Right lobe of liver (tissue), 6 donors: ENCODE results near the gene HTATSF1. TPM values are rescaled to one million over a fixed set of nuclear protein-coding genes. Genes with fewer than 3 reads are reported as not detected.

ENCODE experiments used
- ATAC-seq, 4 donors: fragments of 200-7000 bp; cut with Tn5 transposase; one replicate each; pipeline ENCODE4 v1.9.1; 2020; ENCODE audit warnings: mild to moderate bottlenecking in 4 of 4, moderate library complexity in 4 of 4
- DNase-seq, 3 donors: peaks; one replicate each; pipeline ENCODE4 v3.0.0-alpha.2; 2020
- H3K27ac ChIP-seq, 3 donors: fragments of 200-600 bp; one replicate each; pipeline ENCODE4 v1.8.0; 2022
- H3K27me3 ChIP-seq, 2 donors: fragments of 200-600 bp; one replicate each; pipeline ENCODE4 v1.8.0; 2022
- H3K36me3 ChIP-seq, 4 donors: fragments of 200-600 bp; sonication (generic) in 1 of 4; one replicate each; pipeline versions ENCODE4 v1.5.1 to v1.8.0; 2017 to 2022; ENCODE audit warnings: control low read depth in 1 of 4
- H3K4me1 ChIP-seq, 4 donors: fragments of 200-600 bp; sonication (generic) in 1 of 4; one replicate each; pipeline versions ENCODE4 v1.5.1 to v1.8.0; 2017 to 2022; ENCODE audit warnings: control low read depth in 1 of 4
- H3K4me3 ChIP-seq, 3 donors: fragments of 200-600 bp; one replicate each; pipeline ENCODE4 v1.8.0; 2022
- H3K9me3 ChIP-seq, 4 donors: fragments of 200-600 bp; sonication (generic) in 1 of 4; one replicate each; pipeline versions ENCODE4 v1.5.1 to v1.8.0; 2017 to 2022; ENCODE audit warnings: control low read depth in 1 of 4
- POLR2A ChIP-seq: fragments of 450-650 bp; IDR thresholded peaks from one replicate; pipeline ENCODE4 v1.6.1; 2017; ENCODE audit warnings: antibody characterized with exemption, mild to moderate bottlenecking
- WGBS: methylation state at CpG from one replicate; pipeline ENCODE4 v1.1.6; 2018; ENCODE audit warnings: low coverage, low lambda C conversion rate; ENCODE audit not compliant: insufficient coverage; ENCODE audit errors: missing lambda C conversion rate; 5-methylcytosine and 5-hydroxymethylcytosine counted together
- intact Hi-C, 2 donors: fragments of 100-400 bp; cut with DNase I; formaldehyde crosslinking; loops; one replicate each; pipeline versions ENCODE4 v1.11.2 to v1.14.1; 2022
- total RNA-seq, 6 experiments: library from RNA; depleted of rRNA in 2 of 6; stranded (reverse); fragments of >200 nt in 2 of 6; fragmentation: NEBNext Ultra II Directional in 3 of 6; extraction: Animal tissue kit (Norgen Biotek cat#: 25700) in 3 of 6; gene quantifications; one replicate each; pipeline versions ENCODE4 v1.1.0 to v1.2.4, GENCODE V29; 2016 to 2023
- TF ChIP-seq, protein P1 (sequence below), 4 donors: fragments of 200-600 bp in 3 of 4; fragments of 450-650 bp in 1 of 4; IDR thresholded peaks; one replicate each; pipeline versions ENCODE4 v1.5.1 to v1.8.0; 2016 to 2022; ENCODE audit warnings: antibody characterized with exemption in 4 of 4, mild to moderate bottlenecking in 2 of 4
- donor health status: DM: no; HTN: yes; CAD: no.
- donor health status: DM: no; HTN: no; CAD: no.
- donor health status: DM: no; HTN: no; CAD: no.
- donor health status: DM: no; HTN: yes; CAD: no.
- donor health status: DM: no; HTN: yes; CAD: no.

HTATSF1 gene
- total RNA-seq, 6 experiments from 2014 or later = 10.6 to 21.5 (median 12.1) TPM

DNA sequence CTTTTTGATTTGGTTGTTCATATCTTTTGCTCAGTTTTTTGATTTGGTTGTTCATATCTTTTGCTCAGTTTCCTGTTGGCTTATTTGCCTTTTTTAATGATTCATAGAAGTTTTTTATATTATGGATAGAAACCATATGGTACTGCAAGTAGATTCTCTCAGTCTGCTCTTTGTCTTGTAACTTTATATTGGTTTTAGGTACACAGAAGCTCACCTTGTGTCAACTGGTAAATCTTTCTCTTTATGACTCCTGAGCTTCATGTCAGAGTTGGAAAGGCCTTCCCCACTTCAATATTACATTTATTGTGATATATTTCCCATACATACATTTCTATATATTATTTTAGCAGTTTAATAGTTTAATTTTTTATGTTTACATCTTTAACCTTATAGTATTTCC lies 26.4 kb downstream of the HTATSF1 start:
- TF ChIP-seq, protein P1, sequence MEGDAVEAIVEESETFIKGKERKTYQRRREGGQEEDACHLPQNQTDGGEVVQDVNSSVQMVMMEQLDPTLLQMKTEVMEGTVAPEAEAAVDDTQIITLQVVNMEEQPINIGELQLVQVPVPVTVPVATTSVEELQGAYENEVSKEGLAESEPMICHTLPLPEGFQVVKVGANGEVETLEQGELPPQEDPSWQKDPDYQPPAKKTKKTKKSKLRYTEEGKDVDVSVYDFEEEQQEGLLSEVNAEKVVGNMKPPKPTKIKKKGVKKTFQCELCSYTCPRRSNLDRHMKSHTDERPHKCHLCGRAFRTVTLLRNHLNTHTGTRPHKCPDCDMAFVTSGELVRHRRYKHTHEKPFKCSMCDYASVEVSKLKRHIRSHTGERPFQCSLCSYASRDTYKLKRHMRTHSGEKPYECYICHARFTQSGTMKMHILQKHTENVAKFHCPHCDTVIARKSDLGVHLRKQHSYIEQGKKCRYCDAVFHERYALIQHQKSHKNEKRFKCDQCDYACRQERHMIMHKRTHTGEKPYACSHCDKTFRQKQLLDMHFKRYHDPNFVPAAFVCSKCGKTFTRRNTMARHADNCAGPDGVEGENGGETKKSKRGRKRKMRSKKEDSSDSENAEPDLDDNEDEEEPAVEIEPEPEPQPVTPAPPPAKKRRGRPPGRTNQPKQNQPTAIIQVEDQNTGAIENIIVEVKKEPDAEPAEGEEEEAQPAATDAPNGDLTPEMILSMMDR (IDR thresholded peaks at IDR 0.05) = no peak
- DNase-seq = no peak
- intact Hi-C loops = no loop called here
- no peak for ATAC-seq
- Histone ChIP-seq H3K27me3 (no peaks in the 10 kb centered on the region), H3K4me3 (no peak overlapping the region), H3K4me1 (no peaks in the 10 kb centered on the region), H3K27ac (no peak overlapping the region), H3K9me3 (no peaks in the 10 kb centered on the region), H3K36me3 (no peaks in the 10 kb centered on the region)

- Histone ChIP-seq H3K36me3 (no peaks in the 10 kb centered on the region), H3K27ac (no peak overlapping the region), H3K27me3 (no peaks in the 10 kb centered on the region), H3K9me3 (no peaks in the 10 kb centered on the region), H3K4me1 (no peaks in the 10 kb centered on the region), H3K4me3 (no peak overlapping the region)
- intact Hi-C loops = no loop called here
- no peak for TF ChIP-seq POLR2A
- TF ChIP-seq, protein P1 (IDR thresholded peaks at IDR 0.05) = no peak
- WGBS = 27% methylated on average over 2 of the region's 2 CpGs
- DNase-seq (peak in 2 of 3 donors; percentile 30 to 54), ATAC-seq (peak; percentile 62 to 97 (median 80))
Observed at GRCh38 chrX:136525738-136526606, 28.6 kb downstream of the HTATSF1 start.

DNA sequence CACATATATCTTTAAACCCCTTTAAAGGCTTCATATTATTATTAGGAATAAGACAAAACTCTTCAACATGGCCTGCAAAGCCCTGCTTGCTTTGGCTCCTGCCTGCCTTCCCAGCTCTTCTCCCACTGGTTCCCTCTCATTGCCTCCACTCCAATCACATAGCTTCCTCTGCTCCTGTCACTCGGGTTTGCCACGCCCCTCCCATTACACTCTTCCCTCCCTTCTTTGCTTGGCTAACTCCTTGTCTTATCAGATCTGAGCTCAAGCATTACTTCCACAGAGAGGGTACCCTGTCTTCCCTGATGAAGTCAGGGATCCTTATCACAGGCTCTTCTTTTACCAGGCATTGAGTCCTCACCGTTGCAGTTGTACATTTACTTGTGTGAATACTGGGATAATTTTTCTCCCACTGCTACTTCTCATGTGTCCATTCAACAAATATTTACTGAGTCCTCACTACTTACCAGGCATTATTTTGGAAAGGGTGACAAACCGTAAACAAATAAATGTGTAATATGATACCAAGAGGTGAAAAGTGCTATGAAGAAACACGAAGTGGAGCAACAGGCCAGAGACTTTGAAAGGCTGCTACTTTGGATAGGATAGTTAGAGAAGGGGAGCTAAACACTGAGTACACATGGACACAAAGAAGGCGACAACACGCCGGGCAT lies 31.4 kb downstream of the HTATSF1 start:
- Histone ChIP-seq H3K27ac (no peak overlapping the region), H3K4me3 (no peak overlapping the region), H3K9me3 (no peaks in the 10 kb centered on the region), H3K36me3 (no peaks in the 10 kb centered on the region), H3K27me3 (no peaks in the 10 kb centered on the region), H3K4me1 (no peaks in the 10 kb centered on the region)
- ATAC-seq (no peak), DNase-seq (no peak)
- TF ChIP-seq POLR2A = no peak
- TF ChIP-seq, protein P1 (IDR thresholded peaks at IDR 0.05) = no peak
- WGBS = 51% methylated on average over 8 of the region's 8 CpGs
- intact Hi-C loops = no loop called here

DNA sequence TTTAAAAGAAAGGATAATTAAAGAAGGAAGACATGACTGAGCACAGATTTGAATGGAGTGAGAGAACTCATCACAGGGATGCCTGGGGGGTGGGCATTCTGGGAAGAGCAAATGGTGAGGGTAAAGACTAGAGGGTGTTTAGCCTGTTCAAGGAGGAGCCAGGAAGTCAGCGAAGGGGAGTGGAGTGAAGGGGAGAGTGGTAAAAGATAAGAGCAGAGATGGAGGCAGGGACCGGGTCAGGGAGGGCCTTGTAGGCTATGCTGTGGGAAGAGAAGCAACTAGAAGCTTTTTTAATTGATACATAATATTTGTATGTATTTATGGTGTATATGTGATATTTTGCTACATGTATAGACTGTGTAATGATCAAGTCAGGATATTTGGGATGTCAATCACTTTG lies 32.4 kb downstream of the HTATSF1 start:
- DNase-seq = no peak
- intact Hi-C loops = no loop called here

More for the DNA sequence above, 32.4 kb downstream of the HTATSF1 start:
- no peak for ATAC-seq
- Histone ChIP-seq H3K27ac (no peak overlapping the region), H3K27me3 (no peaks in the 10 kb centered on the region), H3K4me1 (no peaks in the 10 kb centered on the region), H3K4me3 (no peak overlapping the region), H3K9me3 (no peaks in the 10 kb centered on the region), H3K36me3 (no peaks in the 10 kb centered on the region)
- TF ChIP-seq POLR2A = no peak
- TF ChIP-seq, protein P1 (IDR thresholded peaks at IDR 0.05) = no peak
- WGBS = 72% methylated on average over 2 of the region's 2 CpGs
